Measurements from ENCODE around the gene EFEMP2.

DNA sequence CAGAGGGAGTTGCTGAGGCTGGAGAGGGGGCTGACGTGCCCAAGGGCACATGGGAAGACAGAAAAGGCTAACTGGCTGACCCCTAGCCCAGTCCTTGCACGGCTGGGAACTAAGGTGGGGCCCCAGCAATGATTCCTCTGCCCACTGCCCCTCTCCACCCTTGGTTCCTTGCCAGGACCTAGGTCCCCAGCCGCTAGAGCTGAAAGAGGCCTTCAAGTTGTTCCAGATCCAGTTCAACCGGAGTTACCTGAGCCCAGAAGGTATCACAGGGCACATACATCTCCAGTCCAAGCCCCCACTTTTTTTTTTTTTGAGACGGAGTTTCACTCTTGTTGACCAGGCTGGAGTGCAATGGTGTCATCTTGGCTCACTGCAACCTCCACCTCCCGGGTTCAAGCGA, 7.4 kb upstream of the EFEMP2 start:
- TF ChIP-seq CTCF (IDR thresholded peaks at IDR 0.05; ENCODE audit: low read depth, low read length, poor library complexity, severe bottlenecking): no peak
- TF ChIP-seq EZH2phosphoT487 (IDR thresholded peaks at IDR 0.05; ENCODE audit: borderline replicate concordance, low read length): no peak

Measured in DOHH2 (cell line).